Lower leg skin (tissue), 3 donors: ENCODE measurements around the gene ME2.

Source experiments
- CTCF ChIP-seq, 3 donors: fragments of 450-650 bp; IDR thresholded peaks; one replicate each; pipeline ENCODE4 v1.5.1; 2016; ENCODE audit warnings: antibody characterized with exemption in 3 of 3, mild to moderate bottlenecking in 3 of 3, moderate library complexity in 2 of 3
- POLR2A ChIP-seq, 2 donors: fragments of 450-650 bp; IDR thresholded peaks; one replicate each; pipeline ENCODE4 v1.6.1; 2016 to 2017; ENCODE audit warnings: antibody characterized with exemption in 2 of 2, mild to moderate bottlenecking in 1 of 2, moderate library complexity in 1 of 2

- TF ChIP-seq CTCF (IDR thresholded peaks at IDR 0.05) (no peak), POLR2A (IDR thresholded peaks at IDR 0.05) (no peak)
These were observed 55.8 kb downstream of the ME2 start for GRCh38 chr18:50934545-50935211.
